ENCODE results near the gene CACNB4. TPM values are rescaled to one million over a fixed set of nuclear protein-coding genes. Genes with fewer than 3 reads are reported as not detected.

CACNB4 gene
- total and polyA plus RNA-seq, 9 of the 15 experiments (the other 6 are each of a cell fraction or from before 2014, with no cell fraction given): 0.01 to 0.20 (median 0.04) TPM; not detected in 1

GRCh38 chr2:152100961-152101360 lies 2.1 kb upstream of the CACNB4 start:
- Histone ChIP-seq H3K27ac (ENCODE audit: extremely low read depth, low read depth, low read length) (no peak overlapping the region), H3K27me3 (ENCODE audit: control insufficient read depth in 2 of 2, insufficient read depth in 2 of 2, low read length in 2 of 2) (peaks cover 29 to 50% of the 10 kb centered on the region in 2 experiments), H3K9ac (ENCODE audit: insufficient read depth in 1 of 2, low read depth in 2 of 2, low read length in 2 of 2) (no peak overlapping the region), H2AFZ (ENCODE audit: low read depth, low read length) (no peak overlapping the region), H4K20me1 (replicated peaks; ENCODE audit: control insufficient read depth, insufficient read depth, low read length) (no peaks in the 10 kb centered on the region), H3K4me2 (ENCODE audit: insufficient read depth, low read length) (no peak overlapping the region), H3K4me1 (replicated peaks in 1 of 2; ENCODE audit: control insufficient read depth in 2 of 2, insufficient read depth in 2 of 2, low read length in 2 of 2) (peaks cover 0 to 14% of the 10 kb centered on the region in 2 experiments; a peak in 1 of 5 replicates), H3K9me3 (replicated peaks; ENCODE audit: control insufficient read depth, insufficient read depth, low read depth, low read length) (no peaks in the 10 kb centered on the region), H3K79me2 (ENCODE audit: control insufficient read depth, insufficient read depth, low read length) (no peaks in the 10 kb centered on the region), H3K36me3 (ENCODE audit: control insufficient read depth, insufficient read depth, low read length) (no peaks in the 10 kb centered on the region), H3K4me3 (no peak overlapping the region), H3K9me1 (ENCODE audit: control insufficient read depth, insufficient read depth, low read length) (no peaks in the 10 kb centered on the region)
- POLR2A ChIA-PET: no interaction called here
- CTCF ChIA-PET (ENCODE audit: low intra/inter-chr PET ratio): no interaction called here
- ATAC-seq: no peak
- FAIRE-seq: no peak
- no peak for DNase-seq (ENCODE audit: extremely low read depth in 1 of 4, low spot score in 3 of 4)
- TF ChIP-seq MAFF (IDR thresholded peaks at IDR 0.05; ENCODE audit: low read length): no peak
- TF ChIP-seq ZNF217 (CRISPR knock-in tag; IDR thresholded peaks at IDR 0.05): no peak
- no peak for TF ChIP-seq TCF7 (IDR thresholded peaks at IDR 0.05; ENCODE audit: borderline replicate concordance)
- TF ChIP-seq CREB3L1 (IDR thresholded peaks at IDR 0.05; ENCODE audit: borderline replicate concordance, low read depth): no peak
- BruUV-seq (replicated peaks): no TSS peak
- intact Hi-C loops (cut with micrococcal nuclease) (no loop called here), in situ Hi-C loops (cut with MboI) (no loop called here)
- 0% methylated on average over 2 of the region's 2 CpGs for WGBS (ENCODE audit: insufficient coverage, low coverage, missing lambda C conversion rate)

All from K562 (cell line).